Measurements from ENCODE around the gene LONRF2.

The LONRF2 gene

DNA sequence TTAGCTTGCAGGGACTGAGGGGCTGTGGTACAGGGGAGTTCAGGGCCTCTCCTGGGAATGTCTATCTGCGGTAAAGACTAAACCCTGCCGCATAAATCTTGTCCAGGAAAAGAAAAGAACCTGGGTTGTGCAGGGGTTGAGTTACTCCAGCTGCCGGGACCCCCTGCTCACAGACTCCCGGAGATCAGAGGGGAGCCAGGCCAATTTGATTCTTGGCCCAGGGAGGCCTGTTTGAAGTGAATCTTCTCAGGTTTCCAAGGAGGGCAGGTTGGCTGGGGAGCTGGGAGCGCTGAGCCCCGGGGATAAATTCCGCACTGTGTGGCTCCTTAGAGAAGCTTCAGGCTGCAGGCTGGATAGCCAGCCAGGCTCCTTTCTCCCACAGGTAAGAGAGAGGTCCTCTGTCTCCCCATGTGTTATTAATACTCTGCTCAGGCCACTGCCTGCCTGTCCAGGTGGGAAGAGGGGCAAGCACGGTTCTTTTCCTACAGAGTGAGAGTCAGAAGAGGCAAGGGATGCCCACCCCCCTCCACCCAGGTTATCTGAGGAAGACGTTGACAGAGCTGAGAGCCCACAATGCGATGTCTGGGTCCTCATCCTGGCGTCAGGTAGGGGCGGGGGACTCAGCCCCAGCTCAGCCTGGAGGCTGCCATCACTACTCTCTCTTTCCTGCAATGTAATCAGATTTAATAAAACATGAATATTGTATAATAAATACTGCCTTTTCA, 82.7 kb downstream of the LONRF2 start:
- TF ChIP-seq POLR2AphosphoS5 (IDR thresholded peaks at IDR 0.05; ENCODE audit: low read depth, low read length) (no peak), TAF1 (IDR thresholded peaks at IDR 0.05; ENCODE audit: borderline replicate concordance, low read depth, low read length) (no peak), POLR2A (IDR thresholded peaks at IDR 0.05; ENCODE audit: low read depth, low read length) (no peak)
- no peak for FAIRE-seq
- DNase-seq (ENCODE audit: insufficient read length), result no peak

DNA sequence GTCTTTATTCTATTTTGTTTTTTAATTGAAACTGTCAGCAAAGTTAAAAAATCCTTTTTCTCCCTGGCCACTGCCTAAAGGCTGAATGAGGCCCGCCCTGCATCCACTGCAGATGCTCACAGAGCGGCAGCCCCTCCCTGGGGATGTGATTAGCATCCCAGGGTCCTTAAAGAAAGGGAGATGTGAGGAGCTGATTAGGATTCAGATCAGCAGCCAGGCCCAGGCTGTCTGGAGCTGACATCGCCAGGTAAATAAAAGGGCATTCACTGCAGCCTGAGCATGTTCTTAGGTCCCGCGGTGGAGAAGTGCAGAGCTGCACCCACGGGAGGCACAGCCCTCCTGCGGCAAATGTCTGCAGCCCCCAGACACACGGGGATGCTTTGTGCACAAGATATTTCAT, 83.8 kb downstream of the LONRF2 start:
- no peak for FAIRE-seq
- DNase-seq (ENCODE audit: insufficient read length), result no peak

DNA sequence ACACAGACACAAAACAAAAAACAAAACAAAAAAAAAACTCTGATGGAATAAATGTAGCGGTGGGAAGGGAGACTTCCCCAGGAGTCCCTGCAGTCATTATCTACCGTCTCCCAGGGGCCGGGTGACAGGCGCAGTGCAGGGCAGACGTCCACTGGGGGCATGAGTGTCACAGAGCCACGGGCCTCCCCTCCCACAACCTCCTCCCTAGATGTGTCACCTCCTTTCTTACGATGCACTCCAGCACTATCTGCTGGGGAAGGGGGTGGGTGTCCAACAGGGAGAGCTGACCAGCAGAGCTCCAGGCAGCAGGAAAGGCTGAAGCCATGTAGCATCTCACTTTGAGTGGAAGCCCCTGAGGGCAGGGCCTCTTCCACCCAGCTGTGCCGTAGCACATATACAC, 84.5 kb downstream of the LONRF2 start:
- TF ChIP-seq POLR2AphosphoS5 (IDR thresholded peaks at IDR 0.05; ENCODE audit: low read depth, low read length), result no peak
- no peak for TF ChIP-seq TAF1 (IDR thresholded peaks at IDR 0.05; ENCODE audit: borderline replicate concordance, low read depth, low read length)
- no peak for TF ChIP-seq POLR2A (IDR thresholded peaks at IDR 0.05; ENCODE audit: low read depth, low read length)
- DNase-seq (ENCODE audit: insufficient read length) (no peak), FAIRE-seq (no peak)

More for the DNA sequence above, 83.8 kb downstream of the LONRF2 start:
- no peak for TF ChIP-seq POLR2A (IDR thresholded peaks at IDR 0.05; ENCODE audit: low read depth, low read length)
- TF ChIP-seq TAF1 (IDR thresholded peaks at IDR 0.05; ENCODE audit: borderline replicate concordance, low read depth, low read length), result no peak
- no peak for TF ChIP-seq POLR2AphosphoS5 (IDR thresholded peaks at IDR 0.05; ENCODE audit: low read depth, low read length)

DNA sequence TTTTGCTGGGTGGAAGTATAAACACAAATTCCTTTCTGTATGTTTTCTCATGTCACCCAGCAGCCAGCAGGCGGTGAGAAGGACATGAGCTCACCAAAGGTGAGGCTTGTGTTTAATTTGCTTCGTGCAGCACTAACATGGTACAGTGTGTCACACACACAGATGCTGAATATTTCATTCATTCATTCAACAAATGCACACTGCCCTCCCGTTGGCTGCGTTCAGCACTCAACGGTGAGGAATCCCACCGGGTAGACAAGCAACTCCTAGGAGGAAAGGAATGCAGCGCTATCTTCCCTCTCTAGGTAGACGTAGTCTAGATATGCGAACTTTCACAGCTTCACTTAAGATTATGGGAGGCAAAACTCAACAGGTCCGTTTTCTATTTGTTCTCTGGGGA, 85.1 kb downstream of the LONRF2 start:
- FAIRE-seq (no peak), DNase-seq (ENCODE audit: insufficient read length) (no peak)
- TF ChIP-seq TAF1 (IDR thresholded peaks at IDR 0.05; ENCODE audit: borderline replicate concordance, low read depth, low read length), result no peak
- no peak for TF ChIP-seq POLR2AphosphoS5 (IDR thresholded peaks at IDR 0.05; ENCODE audit: low read depth, low read length)
- TF ChIP-seq POLR2A (IDR thresholded peaks at IDR 0.05; ENCODE audit: low read depth, low read length), result no peak

DNA sequence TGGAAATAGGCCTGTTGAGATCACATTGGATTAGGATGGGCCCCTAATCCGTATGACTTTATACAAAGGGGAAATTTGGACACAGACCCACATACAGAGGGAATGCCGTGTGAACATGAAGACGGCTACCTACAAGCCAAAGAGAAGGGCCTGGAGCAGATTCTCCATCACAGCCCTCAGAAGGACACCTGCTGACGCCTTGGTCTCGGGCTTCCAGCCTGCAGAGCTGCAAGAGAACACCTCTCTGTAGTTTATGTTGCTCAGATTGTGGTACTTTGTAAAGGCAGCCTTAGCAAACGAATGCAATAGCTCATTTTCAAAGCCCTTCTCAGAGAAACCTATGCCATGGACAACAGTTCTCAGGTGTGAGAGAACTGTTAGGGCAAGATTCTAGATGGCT, 86.1 kb downstream of the LONRF2 start:
- FAIRE-seq, result no peak
- DNase-seq (ENCODE audit: insufficient read length), result no peak
- no peak for TF ChIP-seq POLR2A (IDR thresholded peaks at IDR 0.05; ENCODE audit: low read depth, low read length)

DNA sequence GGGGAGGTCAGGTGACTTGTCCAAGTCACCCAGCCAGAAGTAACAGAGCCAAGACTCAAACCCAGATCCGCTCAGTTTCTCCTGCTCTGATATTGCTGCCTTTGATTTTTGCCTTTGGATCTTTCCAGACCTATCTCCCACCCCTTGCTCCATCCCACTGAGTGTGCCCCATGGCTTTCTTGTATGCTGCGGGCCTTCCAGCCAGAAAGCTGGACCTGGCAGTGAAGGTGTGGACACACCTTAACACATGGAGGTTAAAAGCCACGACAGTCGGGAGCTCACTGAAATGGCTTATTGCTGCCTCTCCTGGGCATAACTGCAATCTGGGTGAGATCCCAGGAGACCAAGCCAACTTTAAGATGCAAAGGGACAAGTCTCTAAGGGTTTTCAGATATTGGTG, 86.7 kb downstream of the LONRF2 start:
- TF ChIP-seq POLR2A (IDR thresholded peaks at IDR 0.05; ENCODE audit: low read depth, low read length) (no peak), POLR2AphosphoS5 (IDR thresholded peaks at IDR 0.05; ENCODE audit: low read depth, low read length) (no peak), TAF1 (IDR thresholded peaks at IDR 0.05; ENCODE audit: borderline replicate concordance, low read depth, low read length) (no peak)
- FAIRE-seq (no peak), DNase-seq (ENCODE audit: insufficient read length) (no peak)

DNA sequence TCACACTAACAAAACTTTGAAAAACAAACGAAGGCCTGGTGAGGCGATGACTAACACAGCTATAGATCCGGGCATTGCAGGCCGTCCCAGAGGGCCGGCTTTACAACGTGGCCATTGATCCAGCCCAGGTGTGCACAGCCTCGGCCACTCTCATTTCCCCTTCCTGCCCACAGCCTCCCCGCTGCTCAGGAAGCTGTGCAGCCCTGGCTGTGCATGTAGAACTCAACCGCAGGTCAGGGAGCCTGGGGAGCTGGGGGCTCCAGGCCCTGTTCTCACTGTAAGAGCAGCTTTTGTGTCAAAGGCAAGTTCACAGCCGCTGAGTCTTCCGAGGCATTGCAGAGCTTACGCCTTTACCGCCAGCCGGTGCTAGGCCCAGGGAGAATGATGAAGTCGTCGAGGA, 87.2 kb downstream of the LONRF2 start:
- FAIRE-seq (peak; percentile 82), DNase-seq (ENCODE audit: insufficient read length) (no peak)
- TF ChIP-seq POLR2AphosphoS5 (IDR thresholded peaks at IDR 0.05; ENCODE audit: low read depth, low read length) (no peak), TAF1 (IDR thresholded peaks at IDR 0.05; ENCODE audit: borderline replicate concordance, low read depth, low read length) (no peak), POLR2A (IDR thresholded peaks at IDR 0.05; ENCODE audit: low read depth, low read length) (no peak)

DNA sequence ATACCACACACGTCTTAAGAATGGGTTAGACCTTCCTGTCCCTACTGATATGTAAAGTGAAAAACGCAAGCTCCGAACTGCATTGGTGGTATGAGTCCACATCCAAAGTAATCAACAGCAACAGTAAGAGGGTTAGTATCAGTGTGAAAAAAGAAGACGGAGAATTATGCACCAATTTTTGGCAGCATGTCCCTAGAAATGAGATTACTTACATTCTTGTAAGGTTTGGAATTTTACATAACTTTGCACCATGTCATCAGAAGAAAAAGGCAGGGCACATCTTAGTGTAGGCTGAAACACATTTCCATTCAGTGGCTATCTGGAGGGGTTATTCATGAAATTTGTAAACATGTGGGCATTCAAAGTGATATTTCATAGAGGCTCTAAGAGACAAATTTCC, 88.2 kb downstream of the LONRF2 start:
- DNase-seq (ENCODE audit: insufficient read length), result no peak
- TF ChIP-seq TAF1 (IDR thresholded peaks at IDR 0.05; ENCODE audit: borderline replicate concordance, low read depth, low read length) (no peak), POLR2A (IDR thresholded peaks at IDR 0.05; ENCODE audit: low read depth, low read length) (no peak)
- no peak for FAIRE-seq

DNA sequence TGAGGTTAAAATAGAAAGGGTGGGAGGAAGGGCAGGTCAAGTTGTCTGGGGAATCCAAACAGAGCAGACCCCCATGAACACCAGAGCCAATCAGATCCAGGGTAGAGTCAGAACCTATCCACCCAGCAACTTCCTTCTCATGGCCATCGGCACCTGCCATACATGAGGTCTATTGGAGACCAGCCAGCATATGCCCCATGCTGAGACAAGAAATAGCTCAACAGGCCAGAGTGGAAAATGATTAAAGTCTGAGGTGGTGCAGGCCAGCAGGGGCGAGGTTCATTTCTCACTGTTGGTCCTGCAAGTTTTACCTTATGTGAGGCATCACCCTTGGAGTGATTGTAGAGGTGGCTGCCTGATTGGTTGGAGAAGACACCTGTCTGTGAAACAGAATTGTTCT, 89.2 kb downstream of the LONRF2 start:
- TF ChIP-seq TAF1 (IDR thresholded peaks at IDR 0.05; ENCODE audit: borderline replicate concordance, low read depth, low read length) (no peak), POLR2A (IDR thresholded peaks at IDR 0.05; ENCODE audit: low read depth, low read length) (no peak), POLR2AphosphoS5 (IDR thresholded peaks at IDR 0.05; ENCODE audit: low read depth, low read length) (no peak)
- no peak for FAIRE-seq
- DNase-seq (ENCODE audit: insufficient read length), result no peak

DNA sequence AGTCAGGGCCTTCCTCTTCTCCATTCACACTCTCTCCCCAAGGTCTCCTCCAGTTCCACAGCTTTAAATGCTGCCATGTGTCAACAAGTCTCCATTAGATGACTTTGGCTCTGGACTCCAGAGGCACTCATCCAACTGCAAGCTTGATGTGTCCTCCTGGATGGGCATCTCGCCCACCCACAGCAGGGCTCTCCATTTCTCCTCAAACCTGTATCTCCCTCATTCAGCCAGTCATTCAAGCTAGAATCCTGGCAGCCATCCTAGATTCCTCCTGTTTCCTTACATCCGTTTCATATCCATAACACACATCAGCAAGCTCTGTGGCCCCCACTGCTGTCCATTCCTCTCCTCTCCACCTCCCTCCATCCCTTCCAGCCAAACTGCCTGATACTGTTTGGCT, 91.5 kb downstream of the LONRF2 start:
- DNase-seq (ENCODE audit: insufficient read length) (no peak), FAIRE-seq (no peak)
- TF ChIP-seq POLR2AphosphoS5 (IDR thresholded peaks at IDR 0.05; ENCODE audit: low read depth, low read length) (no peak), TAF1 (IDR thresholded peaks at IDR 0.05; ENCODE audit: borderline replicate concordance, low read depth, low read length) (no peak), POLR2A (IDR thresholded peaks at IDR 0.05; ENCODE audit: low read depth, low read length) (no peak)

DNA sequence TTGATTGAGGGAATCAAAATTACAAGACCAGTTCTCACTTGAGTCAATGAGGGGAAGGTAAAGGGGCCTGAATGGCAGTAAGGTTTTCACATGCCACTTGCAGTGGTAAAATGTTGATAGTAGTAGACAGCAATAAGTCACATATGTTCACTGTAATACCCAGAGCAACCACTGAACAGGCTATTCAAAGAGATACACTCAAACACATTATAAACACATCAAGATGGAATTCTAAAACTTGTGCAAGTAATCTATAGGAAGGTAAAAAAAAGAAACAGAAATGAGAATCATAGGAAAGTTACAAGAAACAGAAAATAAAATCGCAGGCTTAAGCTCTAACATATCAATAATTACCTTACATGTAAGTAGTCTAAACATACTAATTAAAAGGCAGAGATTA, 93.3 kb downstream of the LONRF2 start:
- FAIRE-seq, result no peak
- no peak for DNase-seq (ENCODE audit: insufficient read length)
- TF ChIP-seq POLR2AphosphoS5 (IDR thresholded peaks at IDR 0.05; ENCODE audit: low read depth, low read length) (no peak), POLR2A (IDR thresholded peaks at IDR 0.05; ENCODE audit: low read depth, low read length) (no peak), TAF1 (IDR thresholded peaks at IDR 0.05; ENCODE audit: borderline replicate concordance, low read depth, low read length) (no peak)

DNA sequence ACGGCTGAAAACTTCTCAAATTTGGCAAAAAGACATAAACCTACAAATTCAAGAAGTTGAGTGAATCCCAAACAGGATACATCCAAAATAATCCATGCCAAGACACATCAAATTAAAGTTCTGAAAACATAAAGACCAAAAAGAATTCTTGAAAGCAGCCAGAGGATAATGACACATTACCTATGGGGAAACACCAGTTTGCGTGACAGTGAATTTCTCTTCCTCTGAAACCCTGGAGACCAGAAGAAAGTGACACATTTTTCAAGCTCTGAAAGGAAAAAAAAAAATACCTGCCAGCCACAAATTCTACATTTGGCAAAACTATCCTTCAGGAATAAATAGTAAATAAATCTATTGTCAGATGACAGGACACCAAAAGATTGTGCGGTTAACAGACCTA, 93.9 kb downstream of the LONRF2 start:
- DNase-seq (ENCODE audit: insufficient read length), result no peak
- FAIRE-seq, result no peak

More for the DNA sequence above, 93.9 kb downstream of the LONRF2 start:
- no peak for TF ChIP-seq POLR2A (IDR thresholded peaks at IDR 0.05; ENCODE audit: low read depth, low read length)
- TF ChIP-seq TAF1 (IDR thresholded peaks at IDR 0.05; ENCODE audit: borderline replicate concordance, low read depth, low read length), result no peak
- no peak for TF ChIP-seq POLR2AphosphoS5 (IDR thresholded peaks at IDR 0.05; ENCODE audit: low read depth, low read length)

Measured in GM12892 (cell line).